ENCODE measurements around the gene GRK5.
A peak's percentile ranks its signal among the peaks of the same experiment; 100 is the strongest.

GRK5 gene

GRCh38 chr10:119197921-119198320 is 9.4 kb upstream of the GRK5 start:
- no peaks in the 10 kb centered on the region for H3K9me3 ChIP-seq (ENCODE audit: control insufficient read depth in 5 of 5, low read length in 5 of 5)
- no peak overlapping the region for H3K9ac ChIP-seq (ENCODE audit: low read length in 5 of 5)

GRCh38 chr10:119198438-119198837 is 8.9 kb upstream of the GRK5 start:
- no peaks in the 10 kb centered on the region for H3K36me3 ChIP-seq (ENCODE audit: control insufficient read depth in 5 of 5, insufficient read depth in 5 of 5, low read length in 5 of 5)
- no peak overlapping the region for H3K27ac ChIP-seq (ENCODE audit: low read depth, low read length)
- H3K27me3 ChIP-seq (ENCODE audit: control insufficient read depth in 5 of 5, insufficient read depth in 4 of 5, low read length in 5 of 5), result peaks cover 0 to 5% (median 2%) of the 10 kb centered on the region in 5 donors
- H3K4me1 ChIP-seq (ENCODE audit: control insufficient read depth in 5 of 5, insufficient read depth in 5 of 5, low read length in 5 of 5), result peaks cover 0 to 24% (median 5%) of the 10 kb centered on the region in 5 donors
- H3K4me3 ChIP-seq (ENCODE audit: low read depth in 1 of 5, low read length in 5 of 5), result no peak overlapping the region
- no peaks in the 10 kb centered on the region for H3K9me3 ChIP-seq (ENCODE audit: control insufficient read depth in 5 of 5, low read length in 5 of 5)
- H3K9ac ChIP-seq (ENCODE audit: low read length in 5 of 5), result no peak overlapping the region

More at GRCh38 chr10:119197921-119198320, 9.4 kb upstream of the GRK5 start:
- Histone ChIP-seq H3K36me3 (ENCODE audit: control insufficient read depth in 5 of 5, insufficient read depth in 5 of 5, low read length in 5 of 5) (no peaks in the 10 kb centered on the region), H3K27ac (ENCODE audit: low read depth, low read length) (no peak overlapping the region), H3K27me3 (ENCODE audit: control insufficient read depth in 5 of 5, insufficient read depth in 4 of 5, low read length in 5 of 5) (peaks cover 0 to 5% (median 2%) of the 10 kb centered on the region in 5 donors), H3K4me1 (ENCODE audit: control insufficient read depth in 5 of 5, insufficient read depth in 5 of 5, low read length in 5 of 5) (peaks cover 0 to 19% (median 5%) of the 10 kb centered on the region in 5 donors), H3K4me3 (ENCODE audit: low read depth in 1 of 5, low read length in 5 of 5) (no peak overlapping the region)

GRCh38 chr10:119199231-119199992 is 8.0 kb upstream of the GRK5 start:
- Histone ChIP-seq H3K4me3 (ENCODE audit: low read depth in 1 of 5, low read length in 5 of 5) (peak overlapping the region in 2 of 5 donors; percentile 5 to 35), H3K9ac (ENCODE audit: low read length in 5 of 5) (no peak overlapping the region), H3K27ac (ENCODE audit: low read depth, low read length) (no peak overlapping the region)

GRCh38 chr10:119201233-119201632 is 6.1 kb upstream of the GRK5 start:
- Histone ChIP-seq H3K4me1 (ENCODE audit: control insufficient read depth in 5 of 5, insufficient read depth in 5 of 5, low read length in 5 of 5) (peaks cover 2 to 32% (median 12%) of the 10 kb centered on the region in 5 donors), H3K36me3 (ENCODE audit: control insufficient read depth in 5 of 5, insufficient read depth in 5 of 5, low read length in 5 of 5) (no peaks in the 10 kb centered on the region), H3K4me3 (ENCODE audit: low read depth in 1 of 5, low read length in 5 of 5) (no peak overlapping the region), H3K27ac (ENCODE audit: low read depth, low read length) (no peak overlapping the region), H3K9ac (ENCODE audit: low read length in 5 of 5) (no peak overlapping the region), H3K27me3 (ENCODE audit: control insufficient read depth in 5 of 5, insufficient read depth in 4 of 5, low read length in 5 of 5) (peaks cover 0 to 5% (median 0%) of the 10 kb centered on the region in 5 donors), H3K9me3 (ENCODE audit: control insufficient read depth in 5 of 5, low read length in 5 of 5) (no peaks in the 10 kb centered on the region)

More at GRCh38 chr10:119199231-119199992, 8.0 kb upstream of the GRK5 start:
- Histone ChIP-seq H3K9me3 (ENCODE audit: control insufficient read depth in 5 of 5, low read length in 5 of 5) (no peaks in the 10 kb centered on the region), H3K4me1 (ENCODE audit: control insufficient read depth in 5 of 5, insufficient read depth in 5 of 5, low read length in 5 of 5) (peaks cover 0 to 25% (median 5%) of the 10 kb centered on the region in 5 donors), H3K36me3 (ENCODE audit: control insufficient read depth in 5 of 5, insufficient read depth in 5 of 5, low read length in 5 of 5) (no peaks in the 10 kb centered on the region), H3K27me3 (ENCODE audit: control insufficient read depth in 5 of 5, insufficient read depth in 4 of 5, low read length in 5 of 5) (peaks cover 0 to 5% (median 2%) of the 10 kb centered on the region in 5 donors)

- H3K36me3 ChIP-seq (ENCODE audit: control insufficient read depth in 5 of 5, insufficient read depth in 5 of 5, low read length in 5 of 5), result no peaks in the 10 kb centered on the region
- H3K27me3 ChIP-seq (ENCODE audit: control insufficient read depth in 5 of 5, insufficient read depth in 4 of 5, low read length in 5 of 5), result peaks cover 0 to 5% (median 0%) of the 10 kb centered on the region in 5 donors
- no peak overlapping the region for H3K27ac ChIP-seq (ENCODE audit: low read depth, low read length)
- no peak overlapping the region for H3K9ac ChIP-seq (ENCODE audit: low read length in 5 of 5)
- peaks cover 2 to 35% (median 20%) of the 10 kb centered on the region in 5 donors for H3K4me1 ChIP-seq (ENCODE audit: control insufficient read depth in 5 of 5, insufficient read depth in 5 of 5, low read length in 5 of 5)
- no peak overlapping the region for H3K4me3 ChIP-seq (ENCODE audit: low read depth in 1 of 5, low read length in 5 of 5)
- H3K9me3 ChIP-seq (ENCODE audit: control insufficient read depth in 5 of 5, low read length in 5 of 5), result no peaks in the 10 kb centered on the region
Observed at GRCh38 chr10:119203006-119203405, 4.4 kb upstream of the GRK5 start.

- peak overlapping the region; percentile 40 to 90 (median 60) for H3K4me3 ChIP-seq (ENCODE audit: low read depth in 1 of 5, low read length in 5 of 5)
Observed at GRCh38 chr10:119205894-119206602, 1.3 kb upstream of the GRK5 start.

GRCh38 chr10:119206603-119207365 is 587 bp upstream of the GRK5 start:
- Histone ChIP-seq H3K9ac (ENCODE audit: low read length in 5 of 5) (peak overlapping the region; percentile 28 to 86 (median 59)), H3K27ac (ENCODE audit: low read depth, low read length) (peak overlapping the region; percentile 81), H3K36me3 (ENCODE audit: control insufficient read depth in 5 of 5, insufficient read depth in 5 of 5, low read length in 5 of 5) (no peaks in the 10 kb centered on the region), H3K4me1 (ENCODE audit: control insufficient read depth in 5 of 5, insufficient read depth in 5 of 5, low read length in 5 of 5) (peaks cover 4 to 50% (median 38%) of the 10 kb centered on the region in 5 donors), H3K4me3 (ENCODE audit: low read depth in 1 of 5, low read length in 5 of 5) (peak overlapping the region; percentile 40 to 90 (median 60)), H3K9me3 (ENCODE audit: control insufficient read depth in 5 of 5, low read length in 5 of 5) (no peaks in the 10 kb centered on the region), H3K27me3 (ENCODE audit: control insufficient read depth in 5 of 5, insufficient read depth in 4 of 5, low read length in 5 of 5) (peaks cover 0 to 3% (median 0%) of the 10 kb centered on the region in 5 donors)

More at GRCh38 chr10:119205894-119206602, 1.3 kb upstream of the GRK5 start:
- peaks cover 4 to 44% (median 36%) of the 10 kb centered on the region in 5 donors for H3K4me1 ChIP-seq (ENCODE audit: control insufficient read depth in 5 of 5, insufficient read depth in 5 of 5, low read length in 5 of 5)
- H3K36me3 ChIP-seq (ENCODE audit: control insufficient read depth in 5 of 5, insufficient read depth in 5 of 5, low read length in 5 of 5), result no peaks in the 10 kb centered on the region
- no peaks in the 10 kb centered on the region for H3K9me3 ChIP-seq (ENCODE audit: control insufficient read depth in 5 of 5, low read length in 5 of 5)
- peaks cover 0 to 3% (median 0%) of the 10 kb centered on the region in 5 donors for H3K27me3 ChIP-seq (ENCODE audit: control insufficient read depth in 5 of 5, insufficient read depth in 4 of 5, low read length in 5 of 5)
- peak overlapping the region; percentile 28 to 86 (median 59) for H3K9ac ChIP-seq (ENCODE audit: low read length in 5 of 5)
- H3K27ac ChIP-seq (ENCODE audit: low read depth, low read length), result peak overlapping the region; percentile 81

- Histone ChIP-seq H3K36me3 (ENCODE audit: control insufficient read depth in 5 of 5, insufficient read depth in 5 of 5, low read length in 5 of 5) (peaks cover 0 to 2% (median 0%) of the 10 kb centered on the region in 5 donors), H3K4me3 (ENCODE audit: low read depth in 1 of 5, low read length in 5 of 5) (peak overlapping the region; percentile 81 to 96 (median 89)), H3K9ac (ENCODE audit: low read length in 5 of 5) (peak overlapping the region in 4 of 5 donors; percentile 68 to 77 (median 74)), H3K4me1 (ENCODE audit: control insufficient read depth in 5 of 5, insufficient read depth in 5 of 5, low read length in 5 of 5) (peaks cover 4 to 58% (median 48%) of the 10 kb centered on the region in 5 donors), H3K9me3 (ENCODE audit: control insufficient read depth in 5 of 5, low read length in 5 of 5) (no peaks in the 10 kb centered on the region), H3K27ac (ENCODE audit: low read depth, low read length) (peak overlapping the region; percentile 84), H3K27me3 (ENCODE audit: control insufficient read depth in 5 of 5, insufficient read depth in 4 of 5, low read length in 5 of 5) (peaks cover 0 to 3% (median 0%) of the 10 kb centered on the region in 5 donors)
Observed at GRCh38 chr10:119207713-119208552, 562 bp downstream of the GRK5 start.

GRCh38 chr10:119208553-119208940 is 1.2 kb downstream of the GRK5 start:
- Histone ChIP-seq H3K4me1 (ENCODE audit: control insufficient read depth in 5 of 5, insufficient read depth in 5 of 5, low read length in 5 of 5) (peaks cover 4 to 56% (median 50%) of the 10 kb centered on the region in 5 donors), H3K9me3 (ENCODE audit: control insufficient read depth in 5 of 5, low read length in 5 of 5) (no peaks in the 10 kb centered on the region), H3K27ac (ENCODE audit: low read depth, low read length) (peak overlapping the region; percentile 84)

More at GRCh38 chr10:119208553-119208940, 1.2 kb downstream of the GRK5 start:
- peak overlapping the region; percentile 81 to 96 (median 89) for H3K4me3 ChIP-seq (ENCODE audit: low read depth in 1 of 5, low read length in 5 of 5)
- H3K9ac ChIP-seq (ENCODE audit: low read length in 5 of 5), result peak overlapping the region in 3 of 5 donors; percentile 70 to 77 (median 77)
- H3K36me3 ChIP-seq (ENCODE audit: control insufficient read depth in 5 of 5, insufficient read depth in 5 of 5, low read length in 5 of 5), result peaks cover 0 to 3% (median 0%) of the 10 kb centered on the region in 5 donors
- peaks cover 0 to 3% (median 0%) of the 10 kb centered on the region in 5 donors for H3K27me3 ChIP-seq (ENCODE audit: control insufficient read depth in 5 of 5, insufficient read depth in 4 of 5, low read length in 5 of 5)
